Right ventricle myocardium inferior (tissue), 1 donor: ENCODE results near the gene BDH2. TPM values are rescaled to one million over a fixed set of nuclear protein-coding genes. Genes with fewer than 3 reads are reported as not detected.

Experiments used
- ATAC-seq: fragments of 200-7000 bp; cut with Tn5 transposase; one replicate; pipeline ENCODE4 v1.9.1; 2020; ENCODE audit warnings: mild to moderate bottlenecking, moderate library complexity
- DNase-seq: peaks from one replicate; pipeline ENCODE4 v3.0.0; 2021; ENCODE audit errors: missing footprints
- intact Hi-C: fragments of 100-400 bp; cut with DNase I; formaldehyde crosslinking; loops from one replicate; pipeline ENCODE4 v1.11.0; 2022
- long read RNA-seq: library from polyadenylated mRNA; unstranded; transcript quantifications from one replicate; pipeline ENCODE4 v2.0.0, GENCODE V29; 2021
- total RNA-seq: library from RNA; stranded (reverse); fragmentation: NEBNext Ultra II Directional; extraction: Animal tissue kit (Norgen Biotek cat#: 25700); gene quantifications from one replicate; pipeline ENCODE4 v1.2.1, GENCODE V29; 2021
- donor health status: DM: no; HTN: yes; CAD: no; lungs with severe emphysema.

The BDH2 gene
- total RNA-seq, result 25.4 TPM
- long read RNA-seq, transcript BDH2-201 (10 exons, 1,126 nt), result major isoform, 9 of 9 reads
- long read RNA-seq, partial matches to known transcripts, result 0 of 9 reads
- long read RNA-seq, other reads (novel, unspliced or antisense), result 0 of 9 reads

- intact Hi-C loops, result loop anchor here (5.0 to 10.0 kb wide), 5 partner anchors 85 to 668 kb away; partner anchors contain the start of genes SLC9B1 and UBE2D3
- DNase-seq (no peak), ATAC-seq (peak; percentile 95)
Observed at GRCh38 chr4:103099691-103100392, at the start of gene BDH2. TSS of gene BDH2 (minus strand) at chr4:103099834. CDS start at chr4:103096254, 3,580 bp downstream.

GRCh38 chr4:103144926-103145325 is 45.3 kb upstream of the BDH2 start:
- ATAC-seq, result no peak
- DNase-seq, result no peak
- intact Hi-C loops, result no loop called here

- DNase-seq (no peak), ATAC-seq (no peak)
- intact Hi-C loops, result no loop called here
Observed at GRCh38 chr4:103137446-103137827, 37.8 kb upstream of the BDH2 start.

- DNase-seq (no peak), ATAC-seq (no peak)
- intact Hi-C loops, result no loop called here
Observed at GRCh38 chr4:103136671-103137445, 37.2 kb upstream of the BDH2 start.

GRCh38 chr4:103129174-103129573 is 29.5 kb upstream of the BDH2 start:
- ATAC-seq, result no peak
- DNase-seq, result no peak
- intact Hi-C loops, result no loop called here

GRCh38 chr4:103126126-103126525 is 26.5 kb upstream of the BDH2 start:
- no peak for DNase-seq
- ATAC-seq, result no peak
- intact Hi-C loops, result no loop called here

GRCh38 chr4:103123114-103123513 is 23.5 kb upstream of the BDH2 start:
- ATAC-seq (no peak), DNase-seq (no peak)
- intact Hi-C loops, result no loop called here

GRCh38 chr4:103118166-103118565 is 18.5 kb upstream of the BDH2 start:
- DNase-seq (no peak), ATAC-seq (no peak)
- intact Hi-C loops, result no loop called here

- intact Hi-C loops, result no loop called here
- no peak for DNase-seq
- ATAC-seq, result no peak
Observed at GRCh38 chr4:103111598-103111997, 12.0 kb upstream of the BDH2 start.

- ATAC-seq, result no peak
- DNase-seq, result no peak
- intact Hi-C loops, result no loop called here
Observed at GRCh38 chr4:103108542-103108941, 8.9 kb upstream of the BDH2 start.

- no peak for ATAC-seq
- intact Hi-C loops, result no loop called here
Observed at GRCh38 chr4:103105558-103106356, 6.1 kb upstream of the BDH2 start.

GRCh38 chr4:103104886-103105285 is 5.3 kb upstream of the BDH2 start:
- ATAC-seq, result no peak
- intact Hi-C loops, result loop anchor here (5.0 kb wide), 1 partner anchor 658 kb away; no protein-coding TSS in a partner anchor
- DNase-seq, result no peak

More at GRCh38 chr4:103105558-103106356, 6.1 kb upstream of the BDH2 start:
- DNase-seq, result no peak

GRCh38 chr4:103100691-103101090 is 1.1 kb upstream of the BDH2 start:
- ATAC-seq (no peak), DNase-seq (no peak)
- intact Hi-C loops, result loop anchor here (5.0 kb wide), 1 partner anchor 653 kb away; no protein-coding TSS in a partner anchor

- ATAC-seq (peak; percentile 38), DNase-seq (no peak)
- intact Hi-C loops, result loop anchor here (5.0 to 10.0 kb wide), 4 partner anchors 84 to 667 kb away; partner anchors contain the start of genes SLC9B1 and UBE2D3
Observed at GRCh38 chr4:103098756-103099440, 736 bp downstream of the BDH2 start.

GRCh38 chr4:103098341-103098740 is 1.3 kb downstream of the BDH2 start:
- DNase-seq (no peak), ATAC-seq (no peak)
- intact Hi-C loops, result loop anchor here (5.0 to 10.0 kb wide), 4 partner anchors 84 to 666 kb away; partner anchors contain the start of genes SLC9B1 and UBE2D3

GRCh38 chr4:103097112-103097511 is 2.5 kb downstream of the BDH2 start:
- no peak for DNase-seq
- no peak for ATAC-seq
- intact Hi-C loops, result loop anchor here (5.0 to 10.0 kb wide), 4 partner anchors 82 to 665 kb away; partner anchors contain the start of genes SLC9B1 and UBE2D3

- no peak for ATAC-seq
- intact Hi-C loops, result loop anchor here (5.0 to 10.0 kb wide), 4 partner anchors 80 to 663 kb away; partner anchors contain the start of genes SLC9B1 and UBE2D3
Observed at GRCh38 chr4:103095080-103095479, 4.6 kb downstream of the BDH2 start.

GRCh38 chr4:103092245-103092644 is 7.4 kb downstream of the BDH2 start:
- intact Hi-C loops, result loop anchor here (5.0 to 10.0 kb wide), 2 partner anchors 45 to 77 kb away; partner anchors contain the start of gene SLC9B1
- no peak for ATAC-seq
- DNase-seq, result no peak

More at GRCh38 chr4:103095080-103095479, 4.6 kb downstream of the BDH2 start:
- no peak for DNase-seq
